ENCODE data around the gene IMP4. TPM values are rescaled to one million over a fixed set of nuclear protein-coding genes. Genes with fewer than 3 reads are reported as not detected.
A peak's percentile ranks its signal among the peaks of the same experiment; 100 is the strongest.

IMP4 gene
- 100 to 1,000 TPM in 1 of 2 donors, 10 to 100 TPM in 1; 50.6 to 117 TPM for total RNA-seq

- Histone ChIP-seq H3K9ac (ENCODE audit: low read depth in 2 of 2, low read length in 2 of 2) (peak within 1 kb of the TSS; percentile 78 to 93), H3K4me1 (peaks cover 6% of the 10 kb centered on the region), H3K36me3 (peaks cover 14% of the 10 kb centered on the region), H3K9me3 (no peaks in the 10 kb centered on the region), H3K27me3 (no peaks in the 10 kb centered on the region), H3K27ac (peak within 1 kb of the TSS; percentile 91), H3K4me3 (peak within 1 kb of the TSS; percentile 76)
- peak; percentile 15 for TF ChIP-seq CTCF (IDR thresholded peaks at IDR 0.05)
- intact Hi-C loops (cut with DNase I), result no loop called here
- peak; percentile 98 for DNase-seq
Measured at GRCh38 chr2:130342533-130343275, at the start of gene IMP4. IMP4 (plus strand) TSS chr2:130342897; CDS start chr2:130342933, 36 bp downstream.

GRCh38 chr2:130300258-130300969, 42.3 kb upstream of the IMP4 start:
- H3K9ac ChIP-seq (ENCODE audit: low read depth in 2 of 2, low read length in 2 of 2), result no peak overlapping the region
- no peak for TF ChIP-seq CTCF (IDR thresholded peaks at IDR 0.05)
- H3K27me3 ChIP-seq, result no peaks in the 10 kb centered on the region
- no peaks in the 10 kb centered on the region for H3K36me3 ChIP-seq
- intact Hi-C loops (cut with DNase I), result no loop called here
- no peaks in the 10 kb centered on the region for H3K4me1 ChIP-seq
- H3K9me3 ChIP-seq, result no peaks in the 10 kb centered on the region
- no peak for DNase-seq
- H3K27ac ChIP-seq, result no peak overlapping the region
- H3K4me3 ChIP-seq, result no peak overlapping the region

GRCh38 chr2:130300970-130301348, 41.7 kb upstream of the IMP4 start:
- no peak for TF ChIP-seq CTCF (IDR thresholded peaks at IDR 0.05)
- intact Hi-C loops (cut with DNase I), result no loop called here
- DNase-seq, result no peak

GRCh38 chr2:130302164-130302886, 40.4 kb upstream of the IMP4 start:
- Histone ChIP-seq H3K4me3 (no peak overlapping the region), H3K36me3 (no peaks in the 10 kb centered on the region), H3K9ac (ENCODE audit: low read depth in 2 of 2, low read length in 2 of 2) (no peak overlapping the region), H3K9me3 (no peaks in the 10 kb centered on the region), H3K27ac (no peak overlapping the region), H3K4me1 (no peaks in the 10 kb centered on the region), H3K27me3 (no peaks in the 10 kb centered on the region)
- no peak for DNase-seq
- no peak for TF ChIP-seq CTCF (IDR thresholded peaks at IDR 0.05)
- intact Hi-C loops (cut with DNase I), result no loop called here

More at GRCh38 chr2:130300970-130301348, 41.7 kb upstream of the IMP4 start:
- no peaks in the 10 kb centered on the region for H3K27me3 ChIP-seq
- no peak overlapping the region for H3K9ac ChIP-seq (ENCODE audit: low read depth in 2 of 2, low read length in 2 of 2)
- H3K9me3 ChIP-seq, result no peaks in the 10 kb centered on the region
- no peak overlapping the region for H3K4me3 ChIP-seq
- no peak overlapping the region for H3K27ac ChIP-seq
- no peaks in the 10 kb centered on the region for H3K36me3 ChIP-seq
- no peaks in the 10 kb centered on the region for H3K4me1 ChIP-seq

- Histone ChIP-seq H3K4me1 (no peaks in the 10 kb centered on the region), H3K36me3 (no peaks in the 10 kb centered on the region), H3K27ac (no peak overlapping the region), H3K27me3 (no peaks in the 10 kb centered on the region), H3K9ac (ENCODE audit: low read depth in 2 of 2, low read length in 2 of 2) (no peak overlapping the region), H3K4me3 (no peak overlapping the region), H3K9me3 (no peaks in the 10 kb centered on the region)
- intact Hi-C loops (cut with DNase I), result no loop called here
- no peak for TF ChIP-seq CTCF (IDR thresholded peaks at IDR 0.05)
- DNase-seq, result no peak
Measured at GRCh38 chr2:130303169-130303568, 39.5 kb upstream of the IMP4 start.

All from colonic mucosa (tissue), 4 donors.